ENCODE data around the gene SPRY2.
"Not testable (repeated sequence)": the region's sequence is repeated elsewhere in the genome, so short reads cannot be mapped to it uniquely, and the experiment has no call there.

The SPRY2 gene

GRCh38 chr13:80341101-80341755, at the start of gene SPRY2:
SPRY2 (minus strand) TSS chr13:80341126; CDS start chr13:80337705, 3,421 bp downstream.
- DNase-seq (ENCODE audit: low read depth in 2 of 2) = peak in 1 of 2 donors; percentile 34

- no peak for DNase-seq (ENCODE audit: low read depth in 2 of 2)
Observed at GRCh38 chr13:80390338-80390737, 49.4 kb upstream of the SPRY2 start.

GRCh38 chr13:80389073-80390038, 48.4 kb upstream of the SPRY2 start:
- no peak for DNase-seq (ENCODE audit: low read depth in 2 of 2)

- DNase-seq (ENCODE audit: low read depth in 2 of 2) = no peak
Observed at GRCh38 chr13:80388506-80388905, 47.6 kb upstream of the SPRY2 start.

GRCh38 chr13:80386592-80386991, 45.7 kb upstream of the SPRY2 start:
- no peak for DNase-seq (ENCODE audit: low read depth in 2 of 2)

GRCh38 chr13:80386002-80386401, 45.1 kb upstream of the SPRY2 start:
- DNase-seq (ENCODE audit: low read depth in 2 of 2) = no peak

GRCh38 chr13:80382576-80382975, 41.6 kb upstream of the SPRY2 start:
- DNase-seq (ENCODE audit: low read depth in 2 of 2) = no peak

GRCh38 chr13:80379245-80379644, 38.3 kb upstream of the SPRY2 start:
- no peak for DNase-seq (ENCODE audit: low read depth in 2 of 2)

GRCh38 chr13:80376554-80376953, 35.6 kb upstream of the SPRY2 start:
- DNase-seq (ENCODE audit: low read depth in 2 of 2) = no peak

GRCh38 chr13:80374901-80375300, 34.0 kb upstream of the SPRY2 start:
- DNase-seq (ENCODE audit: low read depth in 2 of 2) = no peak

- no peak for DNase-seq (ENCODE audit: low read depth in 2 of 2)
Observed at GRCh38 chr13:80374444-80374843, 33.5 kb upstream of the SPRY2 start.

GRCh38 chr13:80371840-80372509, 31.0 kb upstream of the SPRY2 start:
- no peak for DNase-seq (ENCODE audit: low read depth in 2 of 2)

GRCh38 chr13:80367473-80367872, 26.5 kb upstream of the SPRY2 start:
- no peak for DNase-seq (ENCODE audit: low read depth in 2 of 2)

GRCh38 chr13:80363890-80364503, 23.1 kb upstream of the SPRY2 start:
- DNase-seq (ENCODE audit: low read depth in 2 of 2) = no peak

GRCh38 chr13:80362481-80362880, 21.6 kb upstream of the SPRY2 start:
- DNase-seq (ENCODE audit: low read depth in 2 of 2) = no peak

- no peak for DNase-seq (ENCODE audit: low read depth in 2 of 2)
Observed at GRCh38 chr13:80361883-80362327, 21.0 kb upstream of the SPRY2 start.

GRCh38 chr13:80361298-80361697, 20.4 kb upstream of the SPRY2 start:
- DNase-seq (ENCODE audit: low read depth in 2 of 2) = no peak

- no peak for DNase-seq (ENCODE audit: low read depth in 2 of 2)
Observed at GRCh38 chr13:80360453-80360800, 19.5 kb upstream of the SPRY2 start.

GRCh38 chr13:80359778-80360452, 19.0 kb upstream of the SPRY2 start:
- DNase-seq (ENCODE audit: low read depth in 2 of 2) = no peak

- DNase-seq (ENCODE audit: low read depth in 2 of 2) = no peak
Observed at GRCh38 chr13:80359414-80359777, 18.5 kb upstream of the SPRY2 start.

- DNase-seq (ENCODE audit: low read depth in 2 of 2) = not testable (repeated sequence)
Observed at GRCh38 chr13:80355496-80356094, 14.7 kb upstream of the SPRY2 start.
